Coronary artery (tissue), 2 donors: Measurements from ENCODE around the gene CCR2.
"Not testable (repeated sequence)": the region's sequence is repeated elsewhere in the genome, so short reads cannot be mapped to it uniquely, and the experiment has no call there.

Experiments
- DNase-seq: peaks from one replicate; pipeline ENCODE4 v3.0.0-alpha.2; 2017; ENCODE audit warnings: low spot score
- H3K27ac ChIP-seq, 2 donors: fragments of 200-600 bp; sonication (generic); one replicate each; pipeline ENCODE4 v1.5.1; 2016 to 2019
- H3K4me3 ChIP-seq: fragments of 200-600 bp; sonication (generic); 2 replicates; pipeline ENCODE4 v1.5.1; 2016; ENCODE audit warnings: mild to moderate bottlenecking, moderate library complexity
- TF ChIP-seq, protein P1 (sequence below): fragments of 200-600 bp; sonication (generic); IDR thresholded peaks from one replicate; pipeline ENCODE4 v1.5.1; 2019; ENCODE audit warnings: antibody characterized with exemption

The CCR2 gene

DNA sequence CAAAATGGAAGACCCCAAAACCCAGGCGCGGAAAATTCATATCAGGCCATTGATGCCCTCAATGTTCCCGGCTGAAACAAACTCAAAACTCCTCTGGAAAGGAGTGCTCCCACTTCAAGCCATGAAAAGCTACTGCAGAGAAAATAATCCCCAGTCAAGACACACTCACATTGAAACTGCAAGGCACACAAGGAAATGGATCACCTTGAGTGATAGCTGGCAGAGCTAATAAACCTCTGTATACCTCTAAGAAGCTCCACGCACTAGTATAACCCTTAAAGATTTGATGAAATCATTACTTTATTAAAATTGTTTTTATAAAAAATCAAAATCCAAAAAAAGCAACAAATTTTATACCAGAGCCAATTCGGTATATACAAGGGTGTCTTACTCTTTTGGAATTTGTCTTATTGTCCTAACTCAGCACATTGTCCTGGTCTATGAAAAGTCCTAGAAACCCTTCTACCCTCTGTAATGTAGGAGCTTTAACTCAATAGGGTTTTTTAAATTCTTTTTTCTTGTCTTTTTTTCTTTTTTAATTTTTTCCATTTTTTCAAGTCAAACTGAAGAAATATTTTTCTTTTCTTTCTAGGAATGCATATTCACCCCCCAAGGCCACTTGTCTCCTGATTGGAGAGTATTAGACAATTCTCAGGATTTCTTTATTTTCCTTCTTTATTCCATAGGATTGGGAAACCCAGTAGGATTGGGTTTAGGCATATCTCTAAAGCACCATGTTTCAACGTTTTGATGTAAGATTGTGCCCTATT lies 44.5 kb downstream of the CCR2 start:
- no peak overlapping the region for H3K27ac ChIP-seq
- H3K4me3 ChIP-seq = no peak overlapping the region
- DNase-seq = no peak
- TF ChIP-seq, protein P1, sequence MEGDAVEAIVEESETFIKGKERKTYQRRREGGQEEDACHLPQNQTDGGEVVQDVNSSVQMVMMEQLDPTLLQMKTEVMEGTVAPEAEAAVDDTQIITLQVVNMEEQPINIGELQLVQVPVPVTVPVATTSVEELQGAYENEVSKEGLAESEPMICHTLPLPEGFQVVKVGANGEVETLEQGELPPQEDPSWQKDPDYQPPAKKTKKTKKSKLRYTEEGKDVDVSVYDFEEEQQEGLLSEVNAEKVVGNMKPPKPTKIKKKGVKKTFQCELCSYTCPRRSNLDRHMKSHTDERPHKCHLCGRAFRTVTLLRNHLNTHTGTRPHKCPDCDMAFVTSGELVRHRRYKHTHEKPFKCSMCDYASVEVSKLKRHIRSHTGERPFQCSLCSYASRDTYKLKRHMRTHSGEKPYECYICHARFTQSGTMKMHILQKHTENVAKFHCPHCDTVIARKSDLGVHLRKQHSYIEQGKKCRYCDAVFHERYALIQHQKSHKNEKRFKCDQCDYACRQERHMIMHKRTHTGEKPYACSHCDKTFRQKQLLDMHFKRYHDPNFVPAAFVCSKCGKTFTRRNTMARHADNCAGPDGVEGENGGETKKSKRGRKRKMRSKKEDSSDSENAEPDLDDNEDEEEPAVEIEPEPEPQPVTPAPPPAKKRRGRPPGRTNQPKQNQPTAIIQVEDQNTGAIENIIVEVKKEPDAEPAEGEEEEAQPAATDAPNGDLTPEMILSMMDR = no peak

- H3K27ac ChIP-seq = no peak overlapping the region
- H3K4me3 ChIP-seq = no peak overlapping the region
- DNase-seq = no peak
- TF ChIP-seq, protein P1 = no peak
Measured at GRCh38 chr3:46399098-46399497, 45.2 kb downstream of the CCR2 start.

DNA sequence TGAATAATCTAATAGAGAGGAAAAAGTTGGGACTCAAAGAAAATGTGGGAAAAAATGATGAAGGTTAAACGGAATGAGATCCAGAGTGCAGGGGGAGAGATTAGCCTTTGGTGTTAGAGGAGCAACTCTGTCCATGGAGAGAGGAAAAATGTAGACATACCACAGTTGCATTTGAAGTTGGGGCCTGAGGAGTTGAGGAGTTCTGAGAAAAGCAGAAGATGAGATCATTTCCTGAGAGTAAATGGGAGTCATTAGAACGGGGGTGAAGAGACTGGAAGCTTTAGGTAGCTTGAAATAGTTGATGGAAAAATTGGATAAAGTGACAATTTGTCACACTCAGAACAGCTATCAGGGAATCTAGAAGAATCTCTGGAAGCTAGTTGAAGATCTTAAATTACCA lies 45.6 kb downstream of the CCR2 start:
- Histone ChIP-seq H3K4me3 (no peak overlapping the region), H3K27ac (no peak overlapping the region)
- DNase-seq = no peak
- TF ChIP-seq, protein P1 = no peak

DNA sequence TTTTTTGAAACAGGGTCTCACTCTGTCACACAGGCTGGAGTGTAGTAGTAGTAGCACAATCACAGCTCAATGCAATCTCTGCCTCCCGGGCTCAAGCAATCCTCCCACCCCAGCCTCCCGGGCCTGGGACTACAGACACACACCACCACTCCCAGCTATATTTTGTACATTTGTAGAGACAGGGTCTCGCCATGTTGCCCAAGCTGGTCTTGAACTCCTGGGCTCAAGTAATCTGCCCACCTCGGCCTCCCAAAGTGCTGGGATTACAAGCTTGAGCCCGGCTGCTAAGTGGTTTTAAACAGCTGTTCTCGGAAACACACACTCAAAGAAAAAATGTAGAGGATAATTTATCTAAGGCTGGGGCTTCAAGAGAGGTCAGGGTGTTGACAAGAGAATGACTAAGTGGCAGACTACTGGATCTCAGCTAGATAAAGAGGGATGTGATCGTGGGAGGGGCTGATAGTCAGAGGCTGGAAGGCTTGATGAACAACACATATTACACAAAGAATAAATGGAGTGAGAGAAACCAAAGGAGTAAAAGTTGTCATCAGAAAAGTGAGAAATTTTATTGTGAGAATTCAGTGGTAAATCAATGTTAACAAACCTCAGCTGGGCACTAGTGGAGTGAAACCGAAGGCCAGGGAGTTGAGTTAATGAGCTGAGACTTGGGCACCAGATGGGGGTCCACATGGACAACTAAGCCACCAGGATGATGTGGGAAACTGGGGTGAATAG lies 46.3 kb downstream of the CCR2 start:
- no peak for DNase-seq
- Histone ChIP-seq H3K27ac (no peak overlapping the region), H3K4me3 (no peak overlapping the region)
- TF ChIP-seq, protein P1 = no peak

DNA sequence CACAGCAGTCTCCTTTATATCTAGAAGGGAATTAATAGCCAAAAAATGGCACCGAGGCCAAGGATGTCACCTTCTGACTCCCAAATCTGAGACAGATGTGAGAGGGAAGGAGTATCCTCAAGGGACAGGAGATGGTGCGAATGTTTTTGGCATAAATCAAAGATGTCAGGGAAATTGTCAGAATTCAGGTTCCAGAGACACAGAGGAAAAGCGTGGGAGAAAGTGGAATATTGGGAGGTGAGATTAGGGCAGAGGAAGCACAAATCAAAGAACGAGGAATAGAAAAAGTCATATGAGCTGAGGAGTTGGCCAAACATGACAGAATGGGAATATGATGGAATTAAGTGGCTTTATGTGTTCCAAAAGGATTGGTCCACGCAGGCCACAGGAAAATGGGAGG lies 46.9 kb downstream of the CCR2 start:
- H3K4me3 ChIP-seq = no peak overlapping the region
- TF ChIP-seq, protein P1 = no peak
- H3K27ac ChIP-seq = no peak overlapping the region
- no peak for DNase-seq

- Histone ChIP-seq H3K4me3 (no peak overlapping the region), H3K27ac (no peak overlapping the region)
- DNase-seq = no peak
- TF ChIP-seq, protein P1 = no peak
Measured at GRCh38 chr3:46401579-46401978, 47.7 kb downstream of the CCR2 start.

GRCh38 chr3:46402902-46403301 lies 49.0 kb downstream of the CCR2 start:
- not testable (repeated sequence) for H3K27ac ChIP-seq, DNase-seq, H3K4me3 ChIP-seq
